Ovary (tissue), 9 donors: Measurements from ENCODE around the gene THRB. TPM values are rescaled to one million over a fixed set of nuclear protein-coding genes. Genes with fewer than 3 reads are reported as not detected.

Experiments used
- DNase-seq, 5 donors: peaks; one replicate each; pipeline ENCODE4 v3.0.0-alpha.2; 2019 to 2020
- H3K27ac ChIP-seq, 2 donors: fragments of 200-600 bp; one replicate each; pipeline versions ENCODE4 v1.5.1 to v1.8.0; 2019 to 2022
- H3K27me3 ChIP-seq: fragments of 200-600 bp; one replicate; pipeline ENCODE4 v1.8.0; 2022
- H3K36me3 ChIP-seq: fragments of 200-600 bp; sonication (generic); one replicate; pipeline ENCODE4 v1.5.1; 2019
- H3K4me1 ChIP-seq: one replicate; pipeline ENCODE4 v1.8.1; 2013; ENCODE audit warnings: mild to moderate bottlenecking, moderate library complexity; ENCODE audit not compliant: insufficient read depth
- H3K4me3 ChIP-seq: fragments of 200-600 bp; sonication (generic); one replicate; pipeline ENCODE4 v1.5.1; 2017
- H3K9me3 ChIP-seq, 2 donors: fragments of 200-600 bp in 1 of 2; sonication (generic) in 1 of 2; one replicate each; pipeline versions ENCODE4 v1.5.1 to v1.8.1; 2013 to 2019; ENCODE audit warnings: mild to moderate bottlenecking in 1 of 2, moderate library complexity in 1 of 2
- CTCF ChIP-seq, 3 donors: fragments of 450-650 bp in 2 of 3; fragments of 200-600 bp in 1 of 3; IDR thresholded peaks; one replicate each; pipeline versions ENCODE4 v1.5.1 to v1.8.0; 2016 to 2022; ENCODE audit warnings: antibody characterized with exemption in 3 of 3, mild to moderate bottlenecking in 1 of 3
- EP300 ChIP-seq: sonication (generic); formaldehyde crosslinking; IDR thresholded peaks from one replicate; pipeline ENCODE4 v1.6.1; 2017; ENCODE audit warnings: antibody characterized with exemption
- POLR2A ChIP-seq: fragments of 450-650 bp; IDR thresholded peaks from one replicate; pipeline ENCODE4 v1.6.1; 2017; ENCODE audit warnings: antibody characterized with exemption, mild to moderate bottlenecking, moderate library complexity
- WGBS, 3 donors: extraction: QIAGEN DNeasy Blood & Tissue Kit in 1 of 3; methylation state at CpG; one replicate each; pipeline versions ENCODE4 v1.1.5 to v1.1.7; 2013 to 2017; 5-methylcytosine and 5-hydroxymethylcytosine counted together
- intact Hi-C, 4 donors: fragments of 100-400 bp; cut with DNase I; formaldehyde crosslinking; loops; one replicate each; pipeline versions ENCODE4 v1.11.0 to v1.15.1; 2022 to 2023
- polyA plus RNA-seq, 2 donors: library from polyadenylated mRNA; stranded (reverse); fragments of 200-250 nt in 1 of 2; fragments of 350-450 nt in 1 of 2; fragmentation: Illumina TruSeq in 1 of 2; extraction: RNeasy Lipid Tissue Mini Kit (QIAGEN cat#74804) in 1 of 2; gene quantifications; one replicate each; pipeline ENCODE4 v1.2.3, GENCODE V29; 2013 to 2014
- total RNA-seq, 7 donors: library from RNA; depleted of rRNA in 2 of 7; stranded (reverse); fragments of >200 nt in 2 of 7; fragmentation: NEBNext Ultra II Directional in 3 of 7; extraction: Animal tissue kit (Norgen Biotek cat#: 25700) in 3 of 7; gene quantifications; one replicate each; pipeline versions ENCODE4 v1.1.0 to v1.2.4, GENCODE V29; 2016 to 2023
- donor health status: DM: no; HTN: no; CAD: no; lungs with moderate emphysema.
- donor health status: DM: no; HTN: no; CAD: no.
- donor health status: Bipolar disorder and iron deficiency.
- donor health status: DM: yes; HTN: yes; CAD: no.
- donor health status: DM: no; HTN: no; CAD: no.
- donor health status: DM: yes; HTN: yes; CAD: no.

THRB gene
- total and polyA plus RNA-seq, 9 donors: 0.91 to 6.5 (median 3.2) TPM

GRCh38 chr3:24519368-24520100 lies 24.9 kb upstream of the THRB start:
- H3K27me3 ChIP-seq: no peaks in the 10 kb centered on the region
- intact Hi-C loops: no loop called here
- peaks cover 6% of the 10 kb centered on the region for H3K4me1 ChIP-seq
- H3K27ac ChIP-seq: no peak overlapping the region
- H3K4me3 ChIP-seq: no peak overlapping the region
- WGBS, 3 donors: 83 to 90% (median 85%) methylated on average over 15 of the region's 15 CpGs
- no peaks in the 10 kb centered on the region for H3K9me3 ChIP-seq
- TF ChIP-seq EP300 (no peak), CTCF (IDR thresholded peaks at IDR 0.05) (no peak), POLR2A (no peak)
- no peaks in the 10 kb centered on the region for H3K36me3 ChIP-seq
- no peak for DNase-seq

- peaks cover 6% of the 10 kb centered on the region for H3K4me1 ChIP-seq
- no peak overlapping the region for H3K4me3 ChIP-seq
- DNase-seq: no peak
- intact Hi-C loops: no loop called here
- H3K27ac ChIP-seq: no peak overlapping the region
- TF ChIP-seq CTCF (IDR thresholded peaks at IDR 0.05) (no peak), EP300 (no peak), POLR2A (no peak)
- no peaks in the 10 kb centered on the region for H3K27me3 ChIP-seq
- no peaks in the 10 kb centered on the region for H3K36me3 ChIP-seq
- 78 to 89% (median 81%) methylated on average over 4 of the region's 4 CpGs for WGBS, 3 donors
- H3K9me3 ChIP-seq: no peaks in the 10 kb centered on the region
Measured at GRCh38 chr3:24518990-24519367, 24.3 kb upstream of the THRB start.

- Histone ChIP-seq H3K27ac (no peak overlapping the region), H3K9me3 (no peaks in the 10 kb centered on the region), H3K4me1 (no peaks in the 10 kb centered on the region), H3K27me3 (no peaks in the 10 kb centered on the region), H3K36me3 (no peaks in the 10 kb centered on the region), H3K4me3 (no peak overlapping the region)
- intact Hi-C loops: no loop called here
- DNase-seq: no peak
- 72 to 77% (median 74%) methylated on average over 4 of the region's 4 CpGs for WGBS, 3 donors
- TF ChIP-seq EP300 (no peak), POLR2A (no peak), CTCF (IDR thresholded peaks at IDR 0.05) (no peak)
Measured at GRCh38 chr3:24514119-24514518, 19.5 kb upstream of the THRB start.

GRCh38 chr3:24513463-24513862 lies 18.8 kb upstream of the THRB start:
- H3K27me3 ChIP-seq: no peaks in the 10 kb centered on the region
- intact Hi-C loops: no loop called here
- no peak for DNase-seq
- 23 to 25% (median 25%) methylated on average over 1 of the region's 1 CpG for WGBS, 3 donors
- no peak overlapping the region for H3K4me3 ChIP-seq
- no peaks in the 10 kb centered on the region for H3K4me1 ChIP-seq
- H3K9me3 ChIP-seq: no peaks in the 10 kb centered on the region
- H3K36me3 ChIP-seq: no peaks in the 10 kb centered on the region
- no peak for TF ChIP-seq CTCF (IDR thresholded peaks at IDR 0.05)
- no peak overlapping the region for H3K27ac ChIP-seq
